Muscle of arm (tissue), 12 donors: Measurements from ENCODE around the gene TBX21. TPM values are rescaled to one million over a fixed set of nuclear protein-coding genes. Genes with fewer than 3 reads are reported as not detected.
"Not testable (repeated sequence)": the region's sequence is repeated elsewhere in the genome, so short reads cannot be mapped to it uniquely, and the experiment has no call there.

Experiments
- DNase-seq: peaks from one replicate; pipeline ENCODE4 v3.0.0-alpha.2; 2013
- polyA plus RNA-seq, 12 donors: library from polyadenylated mRNA; unstranded; fragments of 120-200 nt; gene quantifications; one replicate each; pipeline ENCODE4 v1.2.1, GENCODE V29; 2013; ENCODE audit not compliant: insufficient read length in 12 of 12

TBX21 gene
- polyA plus RNA-seq, 12 donors, result 0.07 to 0.40 (median 0.15) TPM; not detected in 3

DNA sequence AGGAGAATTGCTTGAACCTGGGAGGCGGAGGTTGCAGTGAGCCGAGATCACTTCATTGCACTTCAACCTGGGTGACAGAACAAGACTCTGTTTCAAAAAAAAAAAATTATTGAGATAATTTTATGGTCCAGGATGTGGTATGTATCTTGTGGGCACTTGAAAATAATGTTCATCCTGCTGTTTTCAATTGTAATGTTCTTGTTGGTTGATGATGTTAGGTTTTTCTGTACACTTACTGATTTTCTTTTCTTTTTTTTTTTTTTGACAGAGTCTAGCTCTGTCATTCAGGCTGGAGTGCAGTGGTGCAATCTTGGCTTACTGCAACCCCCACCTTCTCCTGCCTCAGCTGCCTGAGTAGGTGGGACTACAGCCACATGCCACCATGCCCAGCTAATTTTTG is 29.7 kb downstream of the TBX21 start:
- no peak for DNase-seq

DNA sequence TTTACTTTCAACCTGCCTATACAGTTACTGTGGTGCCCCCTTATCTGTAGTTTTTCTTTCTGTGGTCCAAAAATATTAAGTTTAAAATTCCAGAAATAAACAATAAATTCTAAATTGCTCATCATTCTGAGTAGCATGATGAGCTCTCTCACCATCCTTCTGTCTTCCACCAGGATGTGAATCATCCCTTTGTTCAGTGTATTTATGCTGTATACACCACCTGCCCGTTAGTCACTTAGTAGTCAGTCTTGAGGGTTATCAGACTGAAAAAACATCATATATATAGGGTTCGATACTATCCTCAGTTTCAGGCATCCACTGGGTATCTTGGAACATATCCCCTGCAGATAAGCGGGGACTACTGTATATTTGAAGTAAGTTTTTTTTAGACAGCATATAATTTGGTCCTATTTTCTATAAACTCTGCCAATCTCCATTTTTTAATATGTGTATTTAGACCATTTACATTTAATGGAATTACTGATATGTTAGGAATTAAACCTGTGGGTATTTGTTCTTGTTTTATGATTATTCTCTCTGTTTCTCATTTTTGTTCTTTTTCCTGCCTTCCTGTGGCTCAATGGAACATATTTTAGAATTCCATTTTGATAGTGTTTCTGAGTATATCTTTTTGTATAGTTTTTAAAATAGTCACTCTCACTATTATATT is 31.0 kb downstream of the TBX21 start:
- no peak for DNase-seq

DNA sequence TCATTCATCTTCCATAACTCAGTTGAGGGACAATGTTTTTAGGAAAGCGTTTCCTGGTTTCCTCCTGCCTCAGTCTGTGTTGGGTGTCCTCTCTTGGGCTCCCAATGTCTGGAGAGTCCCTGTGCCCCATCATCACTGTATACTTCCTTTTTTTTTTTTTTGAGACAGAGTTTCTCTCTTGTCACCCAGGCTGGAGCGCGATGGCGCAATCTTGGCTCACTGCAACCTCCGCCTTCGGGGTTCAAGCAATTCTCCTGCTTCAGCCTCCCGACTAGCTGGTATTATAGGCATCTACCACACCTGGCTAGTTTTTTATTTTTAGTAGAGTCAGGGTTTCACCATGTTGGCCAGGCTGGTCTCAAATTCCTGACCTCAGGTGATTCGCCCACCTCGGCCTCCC is 40.6 kb downstream of the TBX21 start:
- not testable (repeated sequence) for DNase-seq

DNA sequence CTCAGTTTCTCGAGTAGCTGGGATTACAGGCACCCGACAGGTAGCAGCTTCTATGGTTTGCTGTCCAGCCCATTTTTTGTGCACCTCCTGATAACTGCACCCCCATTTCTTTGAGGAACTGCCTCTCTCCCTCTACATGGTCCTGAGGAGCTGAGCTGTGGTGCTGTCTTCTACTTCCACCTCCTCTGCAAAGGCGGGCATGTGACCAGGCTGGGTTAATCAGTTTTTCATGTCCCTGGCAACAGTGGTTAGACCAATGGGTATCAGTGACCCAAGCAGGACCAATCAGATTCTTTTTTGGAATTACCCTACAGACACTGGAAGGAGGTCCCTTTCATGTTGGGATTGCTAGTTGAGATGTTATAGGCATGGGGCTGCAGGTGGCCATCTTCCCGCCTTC is 41.3 kb downstream of the TBX21 start:
- no peak for DNase-seq

DNA sequence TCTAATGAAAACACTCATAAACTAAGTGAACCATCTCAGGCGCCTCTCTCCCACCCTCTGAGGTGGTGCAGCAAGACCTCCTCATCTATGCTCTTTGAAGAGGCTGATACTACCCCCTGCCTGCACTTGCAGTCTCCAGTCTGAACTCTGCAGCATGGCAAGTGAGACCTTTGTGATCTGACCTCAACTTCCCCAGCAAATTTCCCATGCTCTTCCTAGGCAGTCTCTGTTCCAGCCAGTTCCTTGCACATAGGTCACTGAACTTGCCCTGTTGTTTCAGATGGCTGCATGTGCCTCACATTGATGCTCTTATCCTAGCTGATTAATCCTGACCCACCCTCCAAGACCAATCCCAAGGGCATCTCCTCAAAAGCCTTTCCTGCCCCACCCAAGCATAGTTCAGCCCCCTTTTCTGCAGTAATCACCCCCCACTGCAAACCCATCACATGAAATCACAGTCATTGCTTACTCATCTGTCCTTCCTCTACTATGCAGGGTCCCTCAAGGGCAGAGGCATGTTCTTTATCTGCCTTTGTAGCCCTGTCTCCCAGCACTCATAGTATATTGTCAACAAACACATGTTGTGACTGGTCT is 42.0 kb downstream of the TBX21 start:
- no peak for DNase-seq

DNA sequence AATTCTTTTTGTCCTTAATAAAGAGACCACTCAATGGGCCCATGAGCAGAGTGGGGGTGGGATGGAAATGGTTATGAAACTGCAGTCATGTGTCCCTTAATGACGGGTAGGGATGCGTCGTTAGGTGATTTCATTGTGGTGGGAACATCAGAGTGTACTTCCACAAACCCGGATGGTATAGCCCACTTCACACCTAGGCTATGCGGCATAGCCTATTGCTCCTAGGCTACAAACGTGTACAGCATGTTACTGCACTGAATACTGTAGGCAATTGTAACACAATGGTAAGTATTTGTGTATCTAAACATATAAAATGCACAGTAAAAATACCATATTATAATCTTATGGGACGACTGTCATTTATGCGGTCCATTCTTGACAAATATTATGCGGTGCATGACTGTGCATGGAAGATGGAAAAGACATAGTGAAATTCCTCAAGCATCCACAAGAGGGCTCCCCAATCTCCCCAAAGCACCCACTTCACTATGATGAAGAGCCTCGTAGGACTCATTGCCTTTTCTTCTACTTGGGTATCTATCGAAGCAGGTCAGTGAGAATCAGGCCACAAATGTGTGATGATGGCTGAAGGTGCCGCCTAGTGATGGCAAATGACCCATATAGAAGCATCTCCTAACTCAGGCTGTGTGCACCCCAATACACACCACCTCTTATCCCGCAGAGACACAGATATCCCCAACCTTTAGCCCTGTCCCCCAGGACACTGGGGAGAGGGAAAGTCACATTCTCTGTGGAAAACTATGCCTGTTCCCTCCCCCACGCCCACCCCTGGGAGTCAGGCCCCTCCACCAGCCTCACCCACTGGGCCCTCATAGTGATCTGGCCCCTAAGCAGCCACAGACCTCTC is 43.5 kb downstream of the TBX21 start:
- DNase-seq, result no peak

DNA sequence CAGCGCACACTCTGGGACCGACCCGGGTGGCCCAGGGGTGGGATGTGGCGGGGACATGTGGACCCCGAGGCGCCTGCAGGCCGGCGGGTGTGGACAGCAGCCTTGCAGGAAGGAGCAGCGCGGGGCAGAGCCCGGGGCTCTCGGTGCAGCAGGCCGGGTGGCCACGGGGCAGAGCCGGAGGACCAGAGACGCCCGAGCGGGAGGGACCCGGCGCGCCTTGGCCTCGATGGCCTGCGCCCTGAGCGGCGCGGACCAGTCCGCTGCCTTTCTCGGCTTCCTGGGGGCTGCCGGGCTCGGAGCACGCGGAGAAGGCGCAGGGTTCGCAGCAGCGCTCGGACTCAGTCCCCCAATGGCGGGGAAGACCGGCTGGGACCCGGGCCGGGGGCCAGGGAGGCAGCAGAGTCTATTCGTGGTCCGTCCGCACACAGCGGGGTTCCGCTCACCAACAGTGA is 45.2 kb downstream of the TBX21 start:
- DNase-seq, result no peak

DNA sequence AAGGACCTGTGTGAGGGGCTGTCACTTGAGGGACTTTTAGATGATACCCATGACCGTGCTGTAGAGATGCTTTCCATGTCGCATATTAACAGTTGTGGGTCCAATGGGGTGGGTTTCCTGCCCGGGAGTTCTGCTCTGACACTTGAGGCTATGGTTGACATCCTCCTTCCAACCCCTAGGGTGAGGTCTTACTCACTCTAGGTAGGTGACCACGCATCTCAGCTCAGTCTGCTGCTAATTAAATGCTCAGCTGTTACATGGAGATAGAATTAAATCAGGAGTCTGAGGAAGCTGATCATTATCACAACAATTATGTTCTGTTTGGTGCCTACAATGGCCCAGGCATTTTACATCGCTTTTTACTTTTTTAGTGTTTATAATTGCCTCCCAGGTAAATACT is 48.4 kb downstream of the TBX21 start:
- no peak for DNase-seq

DNA sequence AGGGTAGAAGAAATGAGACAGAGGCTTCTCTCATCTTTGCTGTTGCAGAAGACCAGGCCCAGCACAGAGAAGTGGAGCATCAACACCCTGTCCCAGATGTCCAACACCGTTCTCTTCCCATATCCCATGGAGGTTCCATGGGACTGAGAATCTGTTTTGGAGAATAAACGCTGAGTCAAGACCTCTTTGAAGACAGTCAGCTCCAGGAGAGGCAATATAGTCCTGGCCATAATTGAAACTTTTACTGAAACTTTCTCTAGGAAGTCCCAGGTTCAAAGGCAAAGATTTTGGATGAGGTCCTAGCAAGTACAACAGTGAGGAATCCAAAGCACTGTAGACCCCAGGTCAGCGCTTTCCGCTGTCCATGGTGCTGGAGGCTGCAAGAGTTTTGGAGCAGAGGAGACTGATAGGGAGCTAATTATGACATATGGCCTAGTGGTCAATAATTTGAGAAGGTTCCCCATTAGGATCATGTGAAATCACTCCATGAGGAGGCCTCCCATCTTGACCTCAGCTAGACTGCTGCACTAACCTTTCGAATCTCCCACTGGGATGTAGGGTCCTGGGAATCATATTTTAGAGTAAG is 52.6 kb downstream of the TBX21 start:
- peak; percentile 40 for DNase-seq

DNA sequence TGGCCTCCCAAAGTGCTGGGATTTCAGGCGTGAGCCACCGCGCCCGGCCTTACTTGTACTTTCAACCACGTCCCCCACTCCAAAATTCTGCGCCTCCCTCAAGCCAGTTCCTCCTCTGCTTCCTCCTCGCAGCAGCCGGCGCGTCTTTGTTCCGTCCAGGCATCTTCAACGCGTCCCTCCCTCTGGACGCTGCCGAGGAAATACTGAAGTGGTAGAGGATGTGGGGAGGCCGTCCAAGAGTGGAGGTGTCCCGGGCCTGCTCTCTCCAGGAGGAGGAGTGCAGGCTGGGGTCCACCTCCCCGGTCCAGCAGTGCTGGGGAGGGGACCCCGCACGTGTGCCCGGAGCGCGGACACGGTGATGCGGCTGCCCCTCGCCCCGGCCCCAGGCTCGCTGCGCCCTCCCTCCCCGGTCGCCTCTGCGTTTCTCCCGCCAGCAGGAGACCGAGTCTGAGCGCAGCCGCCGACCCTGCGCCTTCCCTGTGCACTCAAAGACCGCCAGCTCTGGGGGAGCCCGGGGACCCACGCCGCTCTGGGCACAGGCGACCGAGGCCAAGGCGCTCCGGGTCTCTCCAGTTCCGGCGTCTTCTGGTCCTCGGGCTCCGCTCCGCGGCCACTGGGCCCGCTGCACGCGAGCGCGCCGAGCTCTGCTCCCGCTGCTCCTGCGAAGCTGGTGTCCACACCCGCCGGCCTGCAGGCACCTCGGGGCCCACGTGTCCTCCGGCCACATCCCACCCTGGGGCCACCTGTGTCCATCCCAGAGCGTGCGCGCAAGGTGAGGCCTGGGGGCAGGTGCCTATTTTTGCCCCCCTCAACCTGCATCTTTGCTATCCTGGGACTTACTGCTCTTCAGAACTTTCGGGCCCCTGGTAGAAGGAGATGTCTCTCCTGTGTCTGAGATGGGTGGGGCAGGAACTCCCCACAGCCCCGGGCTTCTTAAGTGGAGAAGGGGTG is 56.9 kb downstream of the TBX21 start:
- peak; percentile 36 for DNase-seq

DNA sequence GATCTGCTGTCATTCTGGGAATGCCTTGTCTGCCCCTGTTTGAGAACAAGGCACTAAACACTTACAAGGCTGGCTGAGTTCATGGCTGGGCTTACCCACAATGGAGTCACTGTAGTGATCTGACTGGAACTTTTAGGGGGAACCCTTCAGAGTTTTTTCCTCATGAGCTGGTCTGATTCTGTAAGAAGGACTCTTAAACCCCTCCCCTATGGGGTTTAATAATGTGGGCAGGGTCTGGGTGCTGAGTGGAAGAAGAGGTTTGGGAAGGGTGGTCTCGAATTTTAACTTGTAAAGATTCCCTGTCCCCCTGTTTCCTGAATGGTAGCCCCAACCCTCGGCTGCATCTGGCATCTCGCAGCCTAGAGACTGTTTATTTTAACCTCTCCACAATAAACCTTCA is 58.0 kb downstream of the TBX21 start:
- DNase-seq, result no peak

DNA sequence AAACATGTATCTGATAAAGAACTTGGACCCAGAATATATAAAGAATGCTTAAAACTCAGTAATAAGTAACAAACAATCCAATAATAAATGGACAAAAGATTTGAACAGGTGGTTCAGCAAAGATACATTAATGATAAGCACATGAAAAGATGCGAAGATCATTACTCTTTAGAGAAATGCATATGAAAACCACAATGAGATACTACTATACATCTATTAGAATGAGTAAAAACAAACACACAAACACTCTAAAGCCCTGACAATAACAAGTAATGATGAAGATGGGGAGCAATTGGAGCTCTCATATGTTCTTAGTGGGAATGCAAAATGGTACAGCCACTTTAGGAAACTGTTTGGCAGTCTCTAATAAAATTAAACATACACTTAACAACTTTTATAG is 59.4 kb downstream of the TBX21 start:
- no peak for DNase-seq

DNA sequence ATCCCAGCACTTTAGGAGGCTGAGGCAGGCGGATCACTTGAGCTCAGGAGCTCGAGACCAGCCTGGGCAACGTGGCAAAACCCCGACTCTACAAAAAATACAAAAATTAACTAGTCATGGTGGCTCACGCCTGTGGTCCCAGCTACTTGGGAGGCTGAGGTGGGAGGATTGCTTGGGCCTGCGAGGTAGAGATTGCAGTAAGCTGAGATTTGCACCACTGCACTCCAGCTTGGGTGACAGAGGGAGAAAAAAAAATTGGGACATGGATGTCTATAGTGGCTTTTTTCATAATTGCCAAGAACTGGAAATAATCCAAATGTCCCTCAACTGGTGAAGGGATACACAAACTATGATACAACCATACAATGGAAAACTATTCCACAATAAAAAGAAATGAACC is 59.9 kb downstream of the TBX21 start:
- DNase-seq, result no peak

Other genes with a start within 250 kb of the TBX21 start
- 100 to 1,000 TPM in 11 of 12 donors, not detected in 1; 120 to 210 (median 135) TPM for gene NPEPPS, start 202.1 kb upstream of the TBX21 start, polyA plus RNA-seq
- 100 to 1,000 TPM in 11 of 12 donors, 10 to 100 TPM in 1; 81.8 to 666 (median 173) TPM for gene KPNB1, start 83.3 kb upstream of the TBX21 start, polyA plus RNA-seq
- gene TBKBP1, start 39.1 kb upstream of the TBX21 start, polyA plus RNA-seq, result 10 to 100 TPM in 11 of 12 donors, not detected in 1; 22.7 to 38.1 (median 28.5) TPM
- gene OSBPL7, start 88.6 kb downstream of the TBX21 start, polyA plus RNA-seq, result 10 to 100 TPM in 8 of 12 donors, 1 to 10 TPM in 3, not detected in 1; 6.9 to 18.8 (median 13.6) TPM
- 10 to 100 TPM in 11 of 12 donors, not detected in 1; 38.6 to 66.4 (median 51.1) TPM for gene MRPL10, start 98.3 kb downstream of the TBX21 start, polyA plus RNA-seq
- 1 to 10 TPM in 5 of 12 donors, under 1 TPM in 5, not detected in 2; 0.57 to 1.8 (median 1.0) TPM for gene LRRC46, start 98.4 kb downstream of the TBX21 start, polyA plus RNA-seq
- 10 to 100 TPM in 11 of 12 donors, not detected in 1; 15.6 to 45.1 (median 23.2) TPM for gene SCRN2, start 108.0 kb downstream of the TBX21 start, polyA plus RNA-seq
- 1 to 10 TPM in 7 of 12 donors, under 1 TPM in 4, not detected in 1; 0.61 to 8.9 (median 1.5) TPM for gene SP6, start 117.9 kb downstream of the TBX21 start, polyA plus RNA-seq
- gene SP2, start 163.0 kb downstream of the TBX21 start, polyA plus RNA-seq, result 10 to 100 TPM in 11 of 12 donors, not detected in 1; 12.8 to 39.2 (median 15.4) TPM
- gene PNPO, start 208.3 kb downstream of the TBX21 start, polyA plus RNA-seq, result 10 to 100 TPM in 7 of 12 donors, 1 to 10 TPM in 4, not detected in 1; 7.4 to 29.2 (median 10.7) TPM
- 10 to 100 TPM in 1 of 12 donors, 1 to 10 TPM in 1, under 1 TPM in 5, not detected in 5; 0.12 to 36.5 (median 0.64) TPM for gene PRR15L, start 224.6 kb downstream of the TBX21 start, polyA plus RNA-seq
- 100 to 1,000 TPM in 1 of 12 donors, 10 to 100 TPM in 10, not detected in 1; 66.0 to 120 (median 74.3) TPM for gene CDK5RAP3, start 237.9 kb downstream of the TBX21 start, polyA plus RNA-seq